RWPE1 (cell line): ENCODE results near the gene ZNF398.

ENCODE experiments used
- CTCF ChIA-PET: fragments of 350-600 bp; sonication (Branson Sonifier 250); formaldehyde crosslinking; extraction: SDS; loops from one replicate; lab custom pipeline; 2021; lab: Yijun Ruan, JAX
- POLR2A ChIA-PET: fragments of 400-600 bp; formaldehyde crosslinking; extraction: SDS; loops from one replicate; lab custom pipeline; 2020; ENCODE audit warnings: antibody characterized with exemption; ENCODE audit not compliant: low non-redundant PET; lab: Yijun Ruan, JAX
- DNase-seq: peaks from one replicate; pipeline ENCODE4 v3.0.0; 2012; ENCODE audit warnings: low spot score
- H3K27ac ChIP-seq: fragments of 450-650 bp; 2 replicates; pipeline ENCODE4 v1.5.1; 2017
- CTCF ChIP-seq: fragments of 450-650 bp; conservative IDR thresholded peaks from 2 replicates; pipeline ENCODE4 v1.5.1; 2017; ENCODE audit warnings: low read depth, mild to moderate bottlenecking

Gene ZNF398

GRCh38 chr7:149147072-149147751 lies at the start of gene ZNF398:
Gene ZNF398 (plus strand): TSS chr7:149147453. CDS start chr7:149147743, 290 bp downstream.
- peak within 1 kb of the TSS; percentile 84 for H3K27ac ChIP-seq
- TF ChIP-seq CTCF: peak; percentile 99
- ChIA-PET CTCF (interaction anchor here (0.5 to 2.9 kb wide), 3 partner anchors 21 to 1698 kb away, joined by 3 to 19 read pairs (median 3); partner anchors contain the start of gene ZNF425), POLR2A (interaction anchor here (0.5 to 1.0 kb wide), 2 partner anchors 8 to 11 kb away, joined by 3 to 4 read pairs; no protein-coding TSS in a partner anchor)
- peak; percentile 83 for DNase-seq

- ChIA-PET CTCF (no interaction called here), POLR2A (interaction anchor here (0.6 kb wide), 1 partner anchor 19 kb away, joined by 4 read pairs; no protein-coding TSS in a partner anchor)
- no peak overlapping the region for H3K27ac ChIP-seq
- DNase-seq: no peak
- TF ChIP-seq CTCF: no peak
These were observed 48.2 kb upstream of the ZNF398 start for GRCh38 chr7:149099058-149099457.

- H3K27ac ChIP-seq: no peak overlapping the region
- CTCF ChIA-PET: no interaction called here
- DNase-seq: no peak
- no peak for TF ChIP-seq CTCF
- POLR2A ChIA-PET: no interaction called here
These were observed 46.4 kb upstream of the ZNF398 start for GRCh38 chr7:149100821-149101220.

- TF ChIP-seq CTCF: no peak
- POLR2A ChIA-PET: no interaction called here
- no peak for DNase-seq
- no peak overlapping the region for H3K27ac ChIP-seq
- CTCF ChIA-PET: no interaction called here
These were observed 44.6 kb upstream of the ZNF398 start for GRCh38 chr7:149102666-149103065.

- H3K27ac ChIP-seq: no peak overlapping the region
- TF ChIP-seq CTCF: no peak
- DNase-seq: no peak
- ChIA-PET POLR2A (no interaction called here), CTCF (no interaction called here)
These were observed 43.8 kb upstream of the ZNF398 start for GRCh38 chr7:149103424-149103823.

- no peak for TF ChIP-seq CTCF
- CTCF ChIA-PET: no interaction called here
- POLR2A ChIA-PET: no interaction called here
- H3K27ac ChIP-seq: no peak overlapping the region
- DNase-seq: no peak
These were observed 43.0 kb upstream of the ZNF398 start for GRCh38 chr7:149104214-149104613.
